Smooth muscle cell (in vitro differentiated cells): ENCODE measurements around the gene ZFHX3. TPM values are rescaled to one million over a fixed set of nuclear protein-coding genes. Genes with fewer than 3 reads are reported as not detected.
A peak's percentile ranks its signal among the peaks of the same experiment; 100 is the strongest.

Experiments used
- DNase-seq: peaks from one replicate; lab custom pipeline; 2025; ENCODE audit not compliant: unreplicated experiment; lab: John Stamatoyannopoulos, UW
- H2AFZ ChIP-seq: fragments of 200-600 bp; sonication (generic); 2 replicates; pipeline ENCODE4 v1.6.0; 2016; ENCODE audit warnings: antibody characterized with exemption, low read depth, mild to moderate bottlenecking
- H3F3A ChIP-seq: fragments of 200-600 bp; sonication (generic); 2 replicates; pipeline ENCODE4 v1.6.0; 2017; ENCODE audit warnings: antibody characterized with exemption, low read depth
- H3K27ac ChIP-seq: fragments of 200-600 bp; sonication (generic); 2 replicates; pipeline ENCODE4 v1.5.1; 2016; ENCODE audit warnings: low read depth, mild to moderate bottlenecking
- H3K27me3 ChIP-seq: fragments of 200-600 bp; sonication (generic); 2 replicates; pipeline ENCODE4 v1.6.1; 2016; ENCODE audit warnings: low read depth, mild to moderate bottlenecking
- H3K36me3 ChIP-seq: fragments of 200-600 bp; sonication (generic); 2 replicates; pipeline ENCODE4 v1.5.1; 2016; ENCODE audit warnings: low read depth
- H3K4me1 ChIP-seq: fragments of 200-600 bp; sonication (generic); 2 replicates; pipeline ENCODE4 v1.5.1; 2016; ENCODE audit warnings: low read depth
- H3K4me2 ChIP-seq: fragments of 200-600 bp; sonication (generic); 2 replicates; pipeline ENCODE4 v1.6.0; 2016; ENCODE audit warnings: mild to moderate bottlenecking
- H3K4me3 ChIP-seq: fragments of 200-600 bp; sonication (generic); 2 replicates; pipeline ENCODE4 v1.5.1; 2016; ENCODE audit warnings: mild to moderate bottlenecking
- H3K79me2 ChIP-seq: fragments of 200-600 bp; sonication (generic); 2 replicates; pipeline ENCODE4 v1.6.0; 2016; ENCODE audit warnings: low read depth, mild to moderate bottlenecking
- H3K9ac ChIP-seq: fragments of 200-600 bp; sonication (generic); 2 replicates; pipeline ENCODE4 v1.6.0; 2016; ENCODE audit warnings: low read depth
- H3K9me3 ChIP-seq: fragments of 200-600 bp; sonication (generic); replicated peaks from 2 replicates; pipeline ENCODE4 v1.5.1; 2016; ENCODE audit warnings: low read depth
- H4K20me1 ChIP-seq: fragments of 200-600 bp; sonication (generic); 2 replicates; pipeline ENCODE4 v1.6.0; 2016; ENCODE audit warnings: low read depth
- WGBS: methylation state at CpG from one replicate; pipeline ENCODE4 v1.1.7; 2016; ENCODE audit warnings: low lambda C conversion rate; 5-methylcytosine and 5-hydroxymethylcytosine counted together
- polyA plus RNA-seq: library from polyadenylated mRNA; unstranded; fragments of >200 nt; fragmentation: Nextera tagmentation; extraction: Ambion mirVana; gene quantifications from 2 replicates; pipeline ENCODE4 v1.2.1, GENCODE V29; 2016
- total RNA-seq: library from RNA; depleted of rRNA; stranded (reverse); fragments of >200 nt; gene quantifications from 2 replicates; pipeline ENCODE4 v1.2.3, GENCODE V29; 2014
- TF ChIP-seq, protein P1 (sequence below): fragments of 200-600 bp; sonication (generic); IDR thresholded peaks from 2 replicates; pipeline ENCODE4 v1.5.1; 2017; ENCODE audit warnings: borderline replicate concordance, mild to moderate bottlenecking, antibody characterized with exemption; ENCODE audit not compliant: insufficient read depth, poor library complexity, severe bottlenecking

Gene ZFHX3
- total and polyA plus RNA-seq, 2 experiments from 2014 or later: 3.1 to 9.8 TPM

DNA sequence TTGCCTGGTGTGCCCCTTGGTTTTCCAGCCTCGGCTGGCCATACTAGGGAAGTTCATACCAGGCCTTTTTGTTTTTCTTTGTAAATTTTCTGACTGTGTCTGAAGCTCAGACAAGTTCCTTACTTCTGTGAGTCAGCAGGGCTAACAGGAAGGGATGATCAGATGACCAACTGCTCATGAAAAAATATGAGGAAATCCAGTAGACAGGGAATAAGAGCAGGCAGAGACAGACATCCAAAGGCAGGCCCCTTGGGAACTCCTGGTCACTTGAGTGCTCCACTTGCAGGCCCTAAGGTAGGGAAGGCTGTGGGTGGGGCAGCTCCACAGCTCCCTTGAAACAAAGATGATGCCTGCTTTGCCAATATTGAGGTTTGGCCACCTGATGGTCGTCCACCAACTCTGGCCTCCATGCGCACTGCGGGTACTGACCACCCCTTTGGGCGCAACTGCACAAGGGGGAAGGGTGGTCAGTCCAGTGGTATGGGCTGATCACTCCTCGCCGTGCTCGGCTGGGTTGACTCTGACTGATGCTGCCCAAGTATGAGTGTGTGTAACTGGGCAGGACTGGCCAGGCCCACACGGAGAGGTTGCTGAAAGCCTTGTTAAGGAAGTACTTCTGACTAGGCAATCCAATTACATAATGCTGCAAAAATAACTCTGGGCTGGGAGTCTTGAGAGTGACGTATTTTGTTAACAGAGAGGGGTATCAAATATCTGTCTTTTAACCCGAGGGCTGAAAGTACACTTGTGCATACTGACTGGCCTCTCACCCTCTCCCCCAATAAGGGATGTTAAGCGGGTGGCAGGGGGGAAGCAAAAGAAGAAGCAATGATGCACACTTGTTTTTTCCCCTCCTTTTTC is 20.8 kb upstream of the ZFHX3 start:
- Histone ChIP-seq H3K9ac (peak overlapping the region; percentile 68), H3F3A (peaks cover 34% of the 10 kb centered on the region), H3K36me3 (no peaks in the 10 kb centered on the region), H3K27me3 (peaks cover 31% of the 10 kb centered on the region), H3K27ac (peak overlapping the region; percentile 92), H3K4me1 (peaks cover 36% of the 10 kb centered on the region), H3K79me2 (no peaks in the 10 kb centered on the region), H3K4me3 (no peak overlapping the region), H3K9me3 (no peaks in the 10 kb centered on the region), H4K20me1 (no peaks in the 10 kb centered on the region), H2AFZ (no peak overlapping the region), H3K4me2 (peak overlapping the region; percentile 40)
- TF ChIP-seq, protein P1, sequence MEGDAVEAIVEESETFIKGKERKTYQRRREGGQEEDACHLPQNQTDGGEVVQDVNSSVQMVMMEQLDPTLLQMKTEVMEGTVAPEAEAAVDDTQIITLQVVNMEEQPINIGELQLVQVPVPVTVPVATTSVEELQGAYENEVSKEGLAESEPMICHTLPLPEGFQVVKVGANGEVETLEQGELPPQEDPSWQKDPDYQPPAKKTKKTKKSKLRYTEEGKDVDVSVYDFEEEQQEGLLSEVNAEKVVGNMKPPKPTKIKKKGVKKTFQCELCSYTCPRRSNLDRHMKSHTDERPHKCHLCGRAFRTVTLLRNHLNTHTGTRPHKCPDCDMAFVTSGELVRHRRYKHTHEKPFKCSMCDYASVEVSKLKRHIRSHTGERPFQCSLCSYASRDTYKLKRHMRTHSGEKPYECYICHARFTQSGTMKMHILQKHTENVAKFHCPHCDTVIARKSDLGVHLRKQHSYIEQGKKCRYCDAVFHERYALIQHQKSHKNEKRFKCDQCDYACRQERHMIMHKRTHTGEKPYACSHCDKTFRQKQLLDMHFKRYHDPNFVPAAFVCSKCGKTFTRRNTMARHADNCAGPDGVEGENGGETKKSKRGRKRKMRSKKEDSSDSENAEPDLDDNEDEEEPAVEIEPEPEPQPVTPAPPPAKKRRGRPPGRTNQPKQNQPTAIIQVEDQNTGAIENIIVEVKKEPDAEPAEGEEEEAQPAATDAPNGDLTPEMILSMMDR: no peak
- 56% methylated on average over 12 of the region's 12 CpGs for WGBS
- DNase-seq: no peak

DNA sequence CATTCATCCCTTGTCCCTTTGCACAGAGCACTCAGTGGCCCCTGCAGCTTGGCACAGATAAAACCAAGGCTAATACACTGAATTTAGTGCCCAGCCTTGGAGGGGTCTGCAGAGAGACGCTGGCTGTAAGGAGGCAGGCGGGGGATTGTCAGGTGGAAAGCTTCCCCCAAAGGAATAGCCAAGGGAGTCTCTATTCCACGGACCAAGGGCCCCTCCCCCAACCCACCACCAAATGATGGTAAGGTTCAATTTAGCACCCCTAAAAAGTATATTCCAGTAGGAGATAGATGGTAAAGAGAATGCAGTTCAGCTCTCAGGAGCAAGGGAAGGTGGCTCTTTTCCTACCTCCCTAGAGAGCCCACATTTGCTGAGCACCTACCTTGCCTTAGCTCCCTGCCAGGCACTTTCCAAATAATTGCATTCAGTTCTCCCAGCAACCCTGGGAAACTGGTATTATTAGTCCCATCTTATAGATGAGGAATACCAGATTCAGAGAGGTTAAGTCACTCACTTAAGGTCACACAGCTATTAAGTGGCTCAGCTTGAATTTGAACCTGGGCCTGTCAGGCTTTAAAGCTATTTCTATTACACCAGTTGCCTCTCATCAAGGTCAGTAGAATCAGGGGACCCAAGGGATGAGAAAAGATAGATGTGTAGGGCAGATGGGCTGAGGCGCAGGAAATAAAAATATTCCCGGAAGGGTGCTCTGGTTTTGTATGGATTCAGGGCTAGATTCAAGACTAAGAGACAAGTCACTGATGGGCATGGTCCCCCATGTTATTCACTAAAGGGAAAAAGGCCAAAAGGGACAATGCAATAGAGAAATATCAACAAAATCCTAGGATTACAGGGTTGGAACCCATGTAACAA is 20.0 kb upstream of the ZFHX3 start:
- Histone ChIP-seq H3K9me3 (no peaks in the 10 kb centered on the region), H3K9ac (no peak overlapping the region), H3K27ac (peak overlapping the region; percentile 92), H3K4me3 (no peak overlapping the region), H3K79me2 (no peaks in the 10 kb centered on the region), H2AFZ (no peak overlapping the region), H3K4me1 (peaks cover 41% of the 10 kb centered on the region), H3K36me3 (no peaks in the 10 kb centered on the region), H3K27me3 (peaks cover 40% of the 10 kb centered on the region), H3F3A (peaks cover 34% of the 10 kb centered on the region), H3K4me2 (peak overlapping the region; percentile 40), H4K20me1 (no peaks in the 10 kb centered on the region)
- no peak for DNase-seq
- WGBS: 61% methylated on average over 5 of the region's 5 CpGs
- TF ChIP-seq, protein P1: no peak

DNA sequence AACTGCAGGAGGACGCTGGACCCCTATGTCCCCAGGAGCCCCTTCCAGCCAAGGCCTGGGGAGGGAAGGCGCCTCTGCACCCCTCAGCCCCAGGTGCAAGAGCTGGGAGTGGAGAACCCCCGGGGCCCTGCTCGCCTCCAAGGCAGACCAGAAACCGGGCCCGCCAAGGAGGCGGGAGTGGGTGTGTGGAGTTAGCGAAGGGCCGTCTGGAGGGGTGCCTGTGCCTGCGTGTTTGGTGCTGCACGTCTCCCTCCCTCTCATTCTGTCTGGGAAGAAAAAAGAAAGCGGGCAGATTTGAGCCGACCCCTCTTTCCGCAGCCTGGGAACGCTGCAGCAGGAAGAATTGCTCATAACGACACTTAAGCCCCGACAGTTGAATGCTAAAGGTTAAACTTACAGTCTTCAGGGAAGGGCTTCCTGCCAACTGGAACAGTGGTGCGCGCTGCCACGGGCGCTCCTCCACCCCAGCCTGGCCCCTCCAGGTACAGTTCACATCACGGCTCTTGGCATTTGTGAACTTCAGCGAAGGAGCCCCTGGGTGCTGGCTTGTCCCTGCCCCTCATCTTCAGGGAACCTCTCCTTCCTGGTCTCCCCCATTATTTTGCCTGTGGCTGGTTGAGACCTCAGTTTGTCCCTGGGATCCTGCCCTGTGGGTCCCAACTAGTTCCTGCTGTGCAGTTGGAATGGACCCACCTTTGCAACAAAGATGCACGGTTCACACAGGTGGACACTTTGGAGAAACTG is 19.2 kb upstream of the ZFHX3 start:
- Histone ChIP-seq H3K27me3 (peaks cover 48% of the 10 kb centered on the region), H3K9me3 (no peaks in the 10 kb centered on the region), H3K4me2 (peak overlapping the region; percentile 86), H2AFZ (peak overlapping the region; percentile 62), H3K9ac (no peak overlapping the region), H3K79me2 (no peaks in the 10 kb centered on the region), H3K4me1 (peaks cover 49% of the 10 kb centered on the region), H3K27ac (no peak overlapping the region), H3K4me3 (peak overlapping the region; percentile 36), H3F3A (peaks cover 34% of the 10 kb centered on the region), H4K20me1 (no peaks in the 10 kb centered on the region), H3K36me3 (no peaks in the 10 kb centered on the region)
- no peak for DNase-seq
- TF ChIP-seq, protein P1: no peak
- 10% methylated on average over 23 of the region's 24 CpGs for WGBS
